ENCODE results near the gene RNU1-3.
"Not testable (repeated sequence)": the region's sequence is repeated elsewhere in the genome, so short reads cannot be mapped to it uniquely, and the experiment has no call there.

Gene RNU1-3

DNA sequence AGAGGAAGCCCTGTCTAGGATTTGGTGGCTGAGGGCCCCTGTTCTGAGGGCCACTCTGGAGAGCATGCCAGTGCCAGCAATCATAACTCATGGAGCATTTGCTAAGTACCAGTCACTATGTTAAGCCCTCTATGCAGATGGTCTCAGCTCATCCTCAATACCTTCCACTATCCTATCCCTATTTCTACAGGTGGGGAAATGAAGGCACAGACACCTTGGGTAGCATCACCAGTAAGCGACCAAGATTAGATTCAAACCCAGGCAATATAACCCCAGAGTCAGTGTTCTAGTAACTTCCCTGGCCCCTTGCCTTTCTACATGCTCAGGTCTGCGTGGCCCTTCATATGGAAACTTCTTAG lies 45.5 kb downstream of the RNU1-3 start:
- no peak for DNase-seq (ENCODE audit: low read depth in 2 of 2)

DNA sequence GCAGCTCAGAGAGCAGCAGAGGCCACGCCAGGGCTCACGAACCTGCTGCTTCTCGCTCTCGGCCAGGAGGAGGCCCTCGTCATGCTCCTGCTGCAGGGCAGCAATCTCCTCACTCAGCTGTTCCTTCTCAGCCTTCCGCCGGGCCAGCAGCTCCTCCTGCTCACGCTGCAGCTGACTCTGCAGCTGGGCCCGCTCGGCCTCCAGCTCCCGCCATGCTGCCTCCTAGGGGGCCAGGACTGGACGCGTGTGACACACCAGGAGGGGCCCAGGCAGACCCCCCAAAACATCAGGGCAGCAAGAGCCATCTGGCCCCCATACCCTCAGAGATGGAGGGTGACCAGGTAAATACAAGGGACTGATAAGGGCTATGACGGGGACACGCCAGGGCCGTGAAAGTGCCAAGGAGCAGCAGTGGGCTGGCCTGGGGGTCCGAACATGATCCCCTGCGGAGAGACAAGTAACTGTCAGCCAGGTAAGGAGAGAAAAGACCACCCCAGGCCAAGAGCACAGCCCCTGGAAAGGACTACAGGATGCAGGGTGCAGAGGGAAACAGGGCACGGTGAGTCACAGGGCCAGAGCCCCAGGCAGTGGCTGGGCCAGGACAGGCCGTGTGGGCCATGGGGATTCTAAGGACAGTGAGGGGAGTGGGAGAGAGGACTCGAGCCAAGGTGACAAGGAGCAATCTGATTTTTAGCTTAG lies 46.8 kb downstream of the RNU1-3 start:
- DNase-seq (ENCODE audit: low read depth in 2 of 2) = not testable (repeated sequence)

DNA sequence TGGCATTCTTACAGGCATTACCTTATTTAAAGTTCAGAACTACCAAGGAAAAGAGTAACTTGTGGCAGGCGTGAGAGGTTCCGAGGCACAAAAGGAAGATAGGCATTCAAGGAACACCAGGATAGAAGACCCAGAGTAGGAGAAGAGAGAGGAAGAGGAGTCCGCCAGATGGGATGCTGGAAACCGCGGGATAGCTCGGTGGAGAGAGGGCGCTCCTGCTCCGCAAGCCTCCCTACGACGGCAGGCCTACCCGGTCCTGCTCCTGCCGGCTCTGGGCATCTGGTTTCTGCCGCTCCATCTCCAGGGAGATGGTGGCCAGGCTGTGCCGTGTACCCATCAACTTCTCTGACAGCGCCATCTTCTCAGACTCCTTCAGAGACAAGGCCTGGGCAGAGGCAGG lies 48.0 kb downstream of the RNU1-3 start:
- no peak for DNase-seq (ENCODE audit: low read depth in 2 of 2)

DNA sequence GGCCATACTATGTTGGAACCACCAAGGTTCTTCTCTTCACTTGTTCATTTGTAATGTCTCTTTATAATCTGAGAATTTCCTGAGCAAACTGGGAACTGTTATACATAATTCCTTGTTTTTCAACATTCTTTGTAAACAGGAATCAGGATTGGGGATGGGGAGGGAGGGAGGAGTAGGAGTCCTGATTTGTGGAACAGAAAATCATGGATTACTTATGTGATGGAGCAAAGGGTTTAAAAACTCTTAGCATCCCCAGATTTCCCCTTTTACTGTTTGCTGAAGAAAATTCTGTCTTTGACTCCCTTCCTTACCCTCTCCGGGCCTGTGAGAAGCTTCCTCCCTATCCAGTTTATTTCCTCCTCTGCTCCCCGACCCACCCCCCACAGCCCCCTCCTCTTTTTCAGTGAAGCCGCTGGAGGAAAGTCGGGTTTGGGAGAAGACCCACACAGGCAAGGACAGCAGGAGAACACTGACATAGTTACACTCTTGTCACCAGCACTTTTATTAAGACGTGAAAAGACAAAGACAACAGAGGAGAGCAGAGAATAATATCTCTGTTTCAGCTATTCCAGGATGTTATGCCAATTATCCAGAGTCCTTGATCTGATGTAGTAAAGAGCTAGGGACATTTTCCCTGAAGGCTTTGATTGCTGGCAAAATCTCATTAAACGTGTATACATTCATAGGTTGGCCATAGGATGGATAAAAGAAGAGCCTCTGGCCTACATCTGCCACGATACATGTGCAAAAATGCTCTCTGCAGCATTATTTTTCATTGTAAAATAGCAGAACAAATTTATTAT lies 48.8 kb downstream of the RNU1-3 start:
- DNase-seq (ENCODE audit: low read depth in 2 of 2) = no peak

DNA sequence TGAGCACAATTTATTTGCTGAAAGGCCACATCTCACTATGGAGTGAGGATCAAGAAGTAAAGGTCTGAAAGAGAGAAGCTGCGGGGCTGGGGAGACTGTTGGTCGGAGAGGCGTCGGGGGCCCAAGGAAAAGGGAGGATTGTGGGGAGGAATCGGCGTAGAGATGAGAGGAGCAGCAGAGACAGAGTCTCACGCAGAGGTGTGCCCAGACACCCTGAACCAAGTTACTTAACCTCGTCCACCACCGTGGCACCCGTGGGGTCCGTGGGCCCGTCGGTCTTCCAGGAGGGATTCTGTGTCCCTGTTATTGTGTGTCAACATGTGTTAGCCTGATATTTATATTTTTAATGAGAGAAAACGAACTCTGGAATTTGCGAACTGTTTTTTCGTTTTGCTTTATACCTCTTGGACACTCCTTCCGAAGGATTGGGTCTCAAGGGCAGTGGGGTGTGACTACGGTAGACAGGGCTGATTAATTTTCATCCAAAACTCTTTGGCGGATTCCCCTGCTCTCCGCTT lies 49.6 kb downstream of the RNU1-3 start:
- no peak for DNase-seq (ENCODE audit: low read depth in 2 of 2)

Measured in fibroblast of skin of left quadriceps (primary cell).